HG03103 (cell line): ENCODE results near the gene FXN.
"Not testable (repeated sequence)": the region's sequence is repeated elsewhere in the genome, so short reads cannot be mapped to it uniquely, and the experiment has no call there.

Experiments used
- ATAC-seq: cut with Tn5 transposase; IDR thresholded peaks from one replicate; pipeline ENCODE4 v1.9.1; 2021; ENCODE audit warnings: low read depth; ENCODE audit not compliant: unreplicated experiment

The FXN gene

GRCh38 chr9:69094361-69095135, 59.0 kb downstream of the FXN start:
- ATAC-seq: not testable (repeated sequence)

- no peak for ATAC-seq
These were observed 61.5 kb downstream of the FXN start for GRCh38 chr9:69097064-69097463.

- ATAC-seq: no peak
These were observed 62.5 kb downstream of the FXN start for GRCh38 chr9:69097923-69098593.

- not testable (repeated sequence) for ATAC-seq
These were observed 67.9 kb downstream of the FXN start for GRCh38 chr9:69103348-69103996.

- ATAC-seq: no peak
These were observed 69.4 kb downstream of the FXN start for GRCh38 chr9:69104830-69105527.

GRCh38 chr9:69107771-69108170, 72.2 kb downstream of the FXN start:
- ATAC-seq: no peak

GRCh38 chr9:69108706-69109105, 73.2 kb downstream of the FXN start:
- ATAC-seq: not testable (repeated sequence)

- no peak for ATAC-seq
These were observed 73.6 kb downstream of the FXN start for GRCh38 chr9:69109152-69109551.

GRCh38 chr9:69112646-69113045, 77.1 kb downstream of the FXN start:
- not testable (repeated sequence) for ATAC-seq

GRCh38 chr9:69115621-69116020, 80.1 kb downstream of the FXN start:
- no peak for ATAC-seq

- no peak for ATAC-seq
These were observed 83.1 kb downstream of the FXN start for GRCh38 chr9:69118656-69119055.

GRCh38 chr9:69120380-69121154, 85.0 kb downstream of the FXN start:
- no peak for ATAC-seq

- ATAC-seq: peak; percentile 54
These were observed 85.9 kb downstream of the FXN start for GRCh38 chr9:69121155-69122081.

- ATAC-seq: peak; percentile 35
These were observed 86.6 kb downstream of the FXN start for GRCh38 chr9:69122082-69122548.

- no peak for ATAC-seq
These were observed 87.1 kb downstream of the FXN start for GRCh38 chr9:69122549-69123141.

GRCh38 chr9:69130456-69131441, 95.2 kb downstream of the FXN start:
- ATAC-seq: no peak

- no peak for ATAC-seq
These were observed 96.1 kb downstream of the FXN start for GRCh38 chr9:69131682-69132081.
